Subcutaneous abdominal adipose tissue (tissue), 5 donors: Measurements from ENCODE around the gene FAM120A.

Experiments used
- H3K27ac ChIP-seq: one replicate; pipeline ENCODE4 v1.7.0; 2013; ENCODE audit warnings: low read depth, mild to moderate bottlenecking, inconsistent platforms, low read length, moderate library complexity
- H3K27me3 ChIP-seq, 5 donors: one replicate each; pipeline ENCODE4 v1.7.0; 2013; ENCODE audit warnings: low read length in 5 of 5, inconsistent platforms in 1 of 5; ENCODE audit not compliant: control insufficient read depth in 5 of 5, insufficient read depth in 4 of 5
- H3K36me3 ChIP-seq, 5 donors: one replicate each; pipeline ENCODE4 v1.7.0; 2013; ENCODE audit warnings: low read length in 5 of 5; ENCODE audit not compliant: control insufficient read depth in 5 of 5, insufficient read depth in 5 of 5
- H3K4me1 ChIP-seq, 5 donors: one replicate each; pipeline ENCODE4 v1.7.0; 2013; ENCODE audit warnings: low read length in 5 of 5, mild to moderate bottlenecking in 3 of 5, moderate library complexity in 1 of 5; ENCODE audit not compliant: control insufficient read depth in 5 of 5, insufficient read depth in 5 of 5
- H3K4me3 ChIP-seq, 5 donors: one replicate each; pipeline ENCODE4 v1.7.0; 2013; ENCODE audit warnings: low read length in 5 of 5, low read depth in 1 of 5
- H3K9ac ChIP-seq, 5 donors: one replicate each; pipeline ENCODE4 v1.7.0; 2013; ENCODE audit warnings: low read length in 5 of 5, mild to moderate bottlenecking in 4 of 5, moderate library complexity in 3 of 5
- H3K9me3 ChIP-seq, 5 donors: one replicate each; pipeline ENCODE4 v1.7.0; 2013; ENCODE audit warnings: low read length in 5 of 5; ENCODE audit not compliant: control insufficient read depth in 5 of 5
- donor health status: healthy.
- donor health status: healthy.
- donor health status: healthy.
- donor health status: healthy.
- donor health status: healthy.

FAM120A gene

GRCh38 chr9:93596399-93596798 is 144.9 kb downstream of the FAM120A start:
- no peak overlapping the region for H3K27ac ChIP-seq
- H3K9me3 ChIP-seq: no peaks in the 10 kb centered on the region
- no peak overlapping the region for H3K4me3 ChIP-seq
- peaks cover 3 to 61% (median 25%) of the 10 kb centered on the region in 5 donors for H3K4me1 ChIP-seq
- H3K36me3 ChIP-seq: peaks cover 0 to 2% (median 0%) of the 10 kb centered on the region in 5 donors
- H3K27me3 ChIP-seq: no peaks in the 10 kb centered on the region
- no peak overlapping the region for H3K9ac ChIP-seq

- Histone ChIP-seq H3K9ac (no peak overlapping the region), H3K9me3 (no peaks in the 10 kb centered on the region), H3K27me3 (no peaks in the 10 kb centered on the region), H3K4me1 (peaks cover 3 to 57% (median 25%) of the 10 kb centered on the region in 5 donors), H3K4me3 (no peak overlapping the region), H3K36me3 (peaks cover 0 to 2% (median 0%) of the 10 kb centered on the region in 5 donors), H3K27ac (no peak overlapping the region)
Observed at GRCh38 chr9:93597142-93597706, 145.7 kb downstream of the FAM120A start.

DNA sequence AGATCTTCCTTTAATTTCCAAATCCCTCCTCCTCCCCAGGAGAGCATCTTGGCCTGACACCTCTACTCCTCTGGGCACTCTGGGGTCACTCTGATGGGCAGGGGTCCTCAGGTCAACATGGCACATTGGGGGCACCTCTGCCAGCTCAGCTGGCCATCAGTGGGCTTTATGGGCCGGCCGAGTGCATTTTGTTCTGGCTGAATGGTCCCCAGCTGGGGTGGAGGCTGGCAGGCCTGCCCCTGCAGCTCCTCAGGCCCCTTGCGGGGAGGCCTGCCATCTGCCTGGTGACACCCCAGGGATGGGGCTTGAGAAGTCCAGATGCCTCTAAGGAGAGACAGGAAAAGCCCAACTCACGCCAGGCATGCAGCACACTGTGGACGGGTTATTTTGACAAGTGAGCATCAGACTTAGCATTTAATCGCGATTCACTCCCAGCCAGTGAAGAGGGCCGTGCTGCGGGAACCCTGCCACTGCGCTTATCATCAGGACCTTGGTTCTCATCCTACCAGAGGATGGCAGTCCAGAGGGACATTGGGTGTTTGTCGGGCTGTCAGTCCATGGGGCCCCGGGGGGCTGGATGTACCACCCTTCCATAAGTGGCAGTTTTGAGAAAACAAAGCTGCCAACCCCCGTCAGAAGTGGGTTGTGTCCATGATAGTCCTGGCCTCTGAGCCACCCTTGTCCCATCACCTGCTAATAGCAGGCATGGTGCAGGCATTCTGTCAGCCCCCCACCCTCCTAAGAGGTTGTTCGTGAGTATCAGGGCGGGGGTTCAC is 146.6 kb downstream of the FAM120A start:
- Histone ChIP-seq H3K27me3 (no peaks in the 10 kb centered on the region), H3K4me3 (no peak overlapping the region), H3K9me3 (no peaks in the 10 kb centered on the region), H3K27ac (no peak overlapping the region), H3K4me1 (peaks cover 3 to 49% (median 23%) of the 10 kb centered on the region in 5 donors), H3K9ac (no peak overlapping the region), H3K36me3 (peaks cover 0 to 2% (median 0%) of the 10 kb centered on the region in 5 donors)

- no peak overlapping the region for H3K4me3 ChIP-seq
- no peaks in the 10 kb centered on the region for H3K27me3 ChIP-seq
- peaks cover 3 to 44% (median 18%) of the 10 kb centered on the region in 5 donors for H3K4me1 ChIP-seq
- H3K36me3 ChIP-seq: peaks cover 0 to 3% (median 2%) of the 10 kb centered on the region in 5 donors
- no peaks in the 10 kb centered on the region for H3K9me3 ChIP-seq
- no peak overlapping the region for H3K9ac ChIP-seq
- H3K27ac ChIP-seq: no peak overlapping the region
Observed at GRCh38 chr9:93598647-93599241, 147.3 kb downstream of the FAM120A start.

- H3K4me1 ChIP-seq: peaks cover 0 to 35% (median 9%) of the 10 kb centered on the region in 5 donors
- H3K36me3 ChIP-seq: peaks cover 0 to 3% (median 2%) of the 10 kb centered on the region in 5 donors
- no peak overlapping the region for H3K27ac ChIP-seq
- H3K4me3 ChIP-seq: no peak overlapping the region
- no peaks in the 10 kb centered on the region for H3K9me3 ChIP-seq
- H3K27me3 ChIP-seq: no peaks in the 10 kb centered on the region
- H3K9ac ChIP-seq: no peak overlapping the region
Observed at GRCh38 chr9:93599571-93600403, 148.3 kb downstream of the FAM120A start.

DNA sequence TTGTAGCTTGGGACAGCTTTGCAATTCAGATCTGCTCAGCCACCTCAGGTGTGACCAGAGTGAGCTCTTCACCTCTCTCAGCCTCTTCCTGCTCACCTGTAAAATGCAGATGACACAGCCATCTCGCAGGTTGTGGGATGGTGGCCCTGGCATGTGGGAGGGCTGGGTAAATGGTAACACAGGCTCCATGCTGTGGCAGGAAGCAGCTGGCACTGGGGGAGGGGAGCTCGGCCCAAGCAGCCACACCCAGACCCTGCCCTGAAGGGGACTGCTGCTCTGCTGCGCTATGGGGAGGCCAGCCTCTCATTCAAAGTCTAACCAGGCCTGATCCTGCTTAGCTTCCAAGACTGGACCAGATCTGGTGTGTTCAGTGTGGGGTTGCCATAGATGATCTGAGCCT is 149.0 kb downstream of the FAM120A start:
- H3K27me3 ChIP-seq: no peaks in the 10 kb centered on the region
- no peak overlapping the region for H3K4me3 ChIP-seq
- H3K9me3 ChIP-seq: no peaks in the 10 kb centered on the region
- peaks cover 0 to 3% (median under 1%) of the 10 kb centered on the region in 5 donors for H3K36me3 ChIP-seq
- peaks cover 0 to 35% (median 9%) of the 10 kb centered on the region in 5 donors for H3K4me1 ChIP-seq
- no peak overlapping the region for H3K9ac ChIP-seq
- H3K27ac ChIP-seq: no peak overlapping the region

- Histone ChIP-seq H3K4me1 (peaks cover 0 to 35% (median 9%) of the 10 kb centered on the region in 5 donors), H3K4me3 (no peak overlapping the region)
Observed at GRCh38 chr9:93601063-93601462, 149.6 kb downstream of the FAM120A start.

DNA sequence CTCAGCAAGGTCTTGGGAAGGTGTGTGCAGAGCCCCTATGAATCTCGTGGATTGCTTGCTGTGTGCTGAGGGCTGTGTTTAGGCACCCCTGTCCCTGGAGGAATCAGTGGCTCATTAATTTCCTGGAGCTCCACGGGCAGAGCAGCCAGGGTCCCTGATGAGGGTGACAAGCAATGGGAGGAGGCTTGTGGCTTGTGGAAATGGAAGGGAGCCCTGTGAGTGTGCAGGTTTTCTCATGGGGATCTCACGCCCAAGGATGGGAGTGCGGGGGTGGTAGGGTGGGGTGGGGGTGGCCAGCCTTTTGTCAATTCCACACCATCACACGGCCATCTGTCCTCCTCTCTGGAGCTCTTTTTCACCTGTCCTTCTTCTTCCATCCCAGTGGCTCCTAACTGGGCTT is 150.2 kb downstream of the FAM120A start:
- Histone ChIP-seq H3K9ac (no peak overlapping the region), H3K27me3 (no peaks in the 10 kb centered on the region), H3K9me3 (peaks cover 0 to 1% (median 0%) of the 10 kb centered on the region in 5 donors), H3K4me1 (peaks cover 0 to 35% (median 9%) of the 10 kb centered on the region in 5 donors), H3K36me3 (peaks cover 0 to 3% (median 0%) of the 10 kb centered on the region in 5 donors), H3K4me3 (no peak overlapping the region), H3K27ac (no peak overlapping the region)

More at GRCh38 chr9:93601063-93601462, 149.6 kb downstream of the FAM120A start:
- Histone ChIP-seq H3K27ac (no peak overlapping the region), H3K27me3 (no peaks in the 10 kb centered on the region), H3K9ac (no peak overlapping the region), H3K9me3 (no peaks in the 10 kb centered on the region), H3K36me3 (peaks cover 0 to 3% (median 0%) of the 10 kb centered on the region in 5 donors)

GRCh38 chr9:93603011-93603410 is 151.5 kb downstream of the FAM120A start:
- no peak overlapping the region for H3K27ac ChIP-seq
- H3K9me3 ChIP-seq: peaks cover 0 to 7% (median 2%) of the 10 kb centered on the region in 5 donors
- peaks cover 0 to 35% (median 9%) of the 10 kb centered on the region in 5 donors for H3K4me1 ChIP-seq
- H3K4me3 ChIP-seq: no peak overlapping the region
- H3K36me3 ChIP-seq: peaks cover 0 to 3% (median 0%) of the 10 kb centered on the region in 5 donors
- H3K27me3 ChIP-seq: no peaks in the 10 kb centered on the region
- no peak overlapping the region for H3K9ac ChIP-seq
